GM12878 (cell line): ENCODE measurements around the gene DUSP16. TPM values are rescaled to one million over a fixed set of nuclear protein-coding genes. Genes with fewer than 3 reads are reported as not detected.

ENCODE experiments used
- CHD1 ChIP-seq: IDR thresholded peaks from 2 replicates; pipeline ENCODE4 v1.6.1; 2012; ENCODE audit warnings: low read depth, low read length, improper control_type of control experiment
- CREM ChIP-seq: IDR thresholded peaks from 2 replicates; pipeline ENCODE4 v1.6.1; 2014; ENCODE audit warnings: antibody characterized with exemption, low read depth
- EP300 ChIP-seq, 2 experiments: fragments of 150-350 bp in 1 of 2; IDR thresholded peaks; 2 replicates each; pipeline ENCODE4 v1.6.1; 2011 to 2012; ENCODE audit warnings: low read depth in 2 of 2, low read length in 2 of 2, borderline replicate concordance in 1 of 2, improper control_type of control experiment in 1 of 2, inconsistent platforms in 1 of 2; ENCODE audit not compliant: control insufficient read depth in 1 of 2
- JUNB ChIP-seq: IDR thresholded peaks from 2 replicates; pipeline ENCODE4 v1.6.1; 2016; ENCODE audit warnings: antibody characterized with exemption, mild to moderate bottlenecking
- SIX5 ChIP-seq: IDR thresholded peaks from 2 replicates; pipeline ENCODE4 v1.6.1; 2011; ENCODE audit warnings: mild to moderate bottlenecking, low read depth, low read length, moderate library complexity; ENCODE audit not compliant: severe bottlenecking
- SRF ChIP-seq, 2 experiments: IDR thresholded peaks; 2 replicates each; pipeline ENCODE4 v1.6.1; 2011; ENCODE audit warnings: low read depth in 2 of 2, low read length in 2 of 2, mild to moderate bottlenecking in 1 of 2, moderate library complexity in 1 of 2
- STAT1 ChIP-seq: fragments of 450-650 bp; conservative IDR thresholded peaks from 2 replicates; pipeline ENCODE4 v1.6.1; 2014; ENCODE audit warnings: antibody characterized with exemption, mild to moderate bottlenecking
- polyA plus RNA-seq, 11 experiments: library from polyadenylated mRNA; depleted of rRNA in 4 of 11; unstranded in 6 of 11; stranded (reverse) in 5 of 11; fragments of >200 nt; fragmentation: Nextera tagmentation in 4 of 11; fragmentation: Illumina TruSeq in 1 of 11; extraction: Ambion mirVana in 4 of 11; extraction: Trizol in 1 of 11; gene quantifications; 1 replicate in 1 of 11; 2 replicates in 10 of 11; pipeline versions ENCODE4 v1.2.1 to v1.2.3, GENCODE V29; 2011 to 2016; ENCODE audit warnings: inconsistent platforms in 2 of 11, missing spikeins in 2 of 11, low read depth in 1 of 11
- total RNA-seq, 4 experiments: library from RNA; depleted of rRNA in 3 of 4; stranded (reverse); fragments of >200 nt in 3 of 4; fragmentation: Illumina TruSeq in 1 of 4; extraction: Trizol in 1 of 4; gene quantifications; 2 replicates each; pipeline versions ENCODE4 v1.2.1 to v1.2.3, GENCODE V29; 2013 to 2021
- TF ChIP-seq, protein P1 (sequence below): fragments of 450-650 bp; IDR thresholded peaks from 2 replicates; pipeline ENCODE4 v1.6.1; 2017; ENCODE audit warnings: antibody characterized with exemption, mild to moderate bottlenecking, moderate library complexity
- TF ChIP-seq, protein P2 (sequence below): fragments of 450-650 bp; IDR thresholded peaks from 2 replicates; pipeline ENCODE4 v1.6.1; 2017; ENCODE audit warnings: mild to moderate bottlenecking, low read depth, inconsistent platforms; ENCODE audit not compliant: poor library complexity, severe bottlenecking
- TF ChIP-seq, protein P3 (sequence below): fragments of 450-650 bp; IDR thresholded peaks from 2 replicates; pipeline ENCODE4 v1.6.1; 2016; ENCODE audit warnings: mild to moderate bottlenecking

The DUSP16 gene
- total and polyA plus RNA-seq, 10 of the 15 experiments (the other 5 are each of a cell fraction or from before 2014, with no cell fraction given), result 3.9 to 75.3 (median 26.8) TPM

DNA sequence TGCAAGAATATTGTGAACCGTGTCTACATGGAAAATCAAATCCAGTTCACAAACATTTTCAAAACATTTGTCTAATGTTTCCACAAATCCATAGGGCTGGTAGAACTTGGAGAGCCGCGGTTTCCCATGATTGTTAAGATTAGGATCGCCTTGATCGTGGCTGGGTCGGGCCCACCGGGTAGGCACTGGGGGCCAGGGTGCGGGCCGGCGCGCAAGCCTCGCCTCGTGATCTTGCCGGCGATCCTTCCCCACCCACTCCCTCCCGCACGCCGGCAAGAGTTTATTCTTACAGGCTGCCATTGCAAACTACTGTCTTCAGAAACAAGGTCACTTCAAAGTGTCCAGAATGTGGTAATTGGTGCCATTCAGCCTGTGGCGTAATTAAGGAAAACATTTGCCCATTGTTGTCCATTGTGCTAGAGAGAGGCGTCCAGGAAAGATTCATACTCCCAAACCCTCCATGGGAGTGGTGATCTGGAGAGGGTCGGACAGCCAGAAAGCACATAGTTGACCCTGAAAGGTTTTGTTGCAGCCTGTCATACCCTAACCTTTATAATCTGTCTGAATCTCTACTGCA lies 110.2 kb downstream of the DUSP16 start (continued):
- TF ChIP-seq SRF (IDR thresholded peaks at IDR 0.05; ENCODE audit: low read depth in 2 of 2, low read length in 2 of 2) (no peak), EP300 (IDR thresholded peaks at IDR 0.05; ENCODE audit: borderline replicate concordance in 1 of 2, control insufficient read depth in 1 of 2, low read depth in 2 of 2, low read length in 2 of 2) (no peak), SIX5 (no peak), STAT1 (no peak), JUNB (no peak), CHD1 (no peak), CREM (no peak)
- TF ChIP-seq, protein P1, sequence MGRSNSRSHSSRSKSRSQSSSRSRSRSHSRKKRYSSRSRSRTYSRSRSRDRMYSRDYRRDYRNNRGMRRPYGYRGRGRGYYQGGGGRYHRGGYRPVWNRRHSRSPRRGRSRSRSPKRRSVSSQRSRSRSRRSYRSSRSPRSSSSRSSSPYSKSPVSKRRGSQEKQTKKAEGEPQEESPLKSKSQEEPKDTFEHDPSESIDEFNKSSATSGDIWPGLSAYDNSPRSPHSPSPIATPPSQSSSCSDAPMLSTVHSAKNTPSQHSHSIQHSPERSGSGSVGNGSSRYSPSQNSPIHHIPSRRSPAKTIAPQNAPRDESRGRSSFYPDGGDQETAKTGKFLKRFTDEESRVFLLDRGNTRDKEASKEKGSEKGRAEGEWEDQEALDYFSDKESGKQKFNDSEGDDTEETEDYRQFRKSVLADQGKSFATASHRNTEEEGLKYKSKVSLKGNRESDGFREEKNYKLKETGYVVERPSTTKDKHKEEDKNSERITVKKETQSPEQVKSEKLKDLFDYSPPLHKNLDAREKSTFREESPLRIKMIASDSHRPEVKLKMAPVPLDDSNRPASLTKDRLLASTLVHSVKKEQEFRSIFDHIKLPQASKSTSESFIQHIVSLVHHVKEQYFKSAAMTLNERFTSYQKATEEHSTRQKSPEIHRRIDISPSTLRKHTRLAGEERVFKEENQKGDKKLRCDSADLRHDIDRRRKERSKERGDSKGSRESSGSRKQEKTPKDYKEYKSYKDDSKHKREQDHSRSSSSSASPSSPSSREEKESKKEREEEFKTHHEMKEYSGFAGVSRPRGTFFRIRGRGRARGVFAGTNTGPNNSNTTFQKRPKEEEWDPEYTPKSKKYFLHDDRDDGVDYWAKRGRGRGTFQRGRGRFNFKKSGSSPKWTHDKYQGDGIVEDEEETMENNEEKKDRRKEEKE, result no peak
- TF ChIP-seq, protein P2, sequence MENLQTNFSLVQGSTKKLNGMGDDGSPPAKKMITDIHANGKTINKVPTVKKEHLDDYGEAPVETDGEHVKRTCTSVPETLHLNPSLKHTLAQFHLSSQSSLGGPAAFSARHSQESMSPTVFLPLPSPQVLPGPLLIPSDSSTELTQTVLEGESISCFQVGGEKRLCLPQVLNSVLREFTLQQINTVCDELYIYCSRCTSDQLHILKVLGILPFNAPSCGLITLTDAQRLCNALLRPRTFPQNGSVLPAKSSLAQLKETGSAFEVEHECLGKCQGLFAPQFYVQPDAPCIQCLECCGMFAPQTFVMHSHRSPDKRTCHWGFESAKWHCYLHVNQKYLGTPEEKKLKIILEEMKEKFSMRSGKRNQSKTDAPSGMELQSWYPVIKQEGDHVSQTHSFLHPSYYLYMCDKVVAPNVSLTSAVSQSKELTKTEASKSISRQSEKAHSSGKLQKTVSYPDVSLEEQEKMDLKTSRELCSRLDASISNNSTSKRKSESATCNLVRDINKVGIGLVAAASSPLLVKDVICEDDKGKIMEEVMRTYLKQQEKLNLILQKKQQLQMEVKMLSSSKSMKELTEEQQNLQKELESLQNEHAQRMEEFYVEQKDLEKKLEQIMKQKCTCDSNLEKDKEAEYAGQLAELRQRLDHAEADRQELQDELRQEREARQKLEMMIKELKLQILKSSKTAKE, result no peak
- TF ChIP-seq, protein P3, sequence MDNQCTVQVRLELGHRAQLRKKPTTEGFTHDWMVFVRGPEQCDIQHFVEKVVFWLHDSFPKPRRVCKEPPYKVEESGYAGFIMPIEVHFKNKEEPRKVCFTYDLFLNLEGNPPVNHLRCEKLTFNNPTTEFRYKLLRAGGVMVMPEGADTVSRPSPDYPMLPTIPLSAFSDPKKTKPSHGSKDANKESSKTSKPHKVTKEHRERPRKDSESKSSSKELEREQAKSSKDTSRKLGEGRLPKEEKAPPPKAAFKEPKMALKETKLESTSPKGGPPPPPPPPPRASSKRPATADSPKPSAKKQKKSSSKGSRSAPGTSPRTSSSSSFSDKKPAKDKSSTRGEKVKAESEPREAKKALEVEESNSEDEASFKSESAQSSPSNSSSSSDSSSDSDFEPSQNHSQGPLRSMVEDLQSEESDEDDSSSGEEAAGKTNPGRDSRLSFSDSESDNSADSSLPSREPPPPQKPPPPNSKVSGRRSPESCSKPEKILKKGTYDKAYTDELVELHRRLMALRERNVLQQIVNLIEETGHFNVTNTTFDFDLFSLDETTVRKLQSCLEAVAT, result no peak
